HG03439 (cell line): ENCODE measurements around the gene QPCTL.
A peak's percentile ranks its signal among the peaks of the same experiment; 100 is the strongest.

Experiments used
- ATAC-seq: cut with Tn5 transposase; IDR thresholded peaks from one replicate; pipeline ENCODE4 v1.9.1; 2021; ENCODE audit warnings: mild to moderate bottlenecking, moderate library complexity; ENCODE audit not compliant: unreplicated experiment

The QPCTL gene

GRCh38 chr19:45692187-45693105, at the start of gene QPCTL:
QPCTL (plus strand) TSS chr19:45692666; CDS start chr19:45692704, 38 bp downstream.
- ATAC-seq = peak; percentile 89

GRCh38 chr19:45643024-45643926, 49.2 kb upstream of the QPCTL start:
- peak; percentile 31 for ATAC-seq

GRCh38 chr19:45643927-45644771, 48.3 kb upstream of the QPCTL start:
- no peak for ATAC-seq

GRCh38 chr19:45645068-45645630, 47.3 kb upstream of the QPCTL start:
- ATAC-seq = no peak

GRCh38 chr19:45645631-45646344, 46.7 kb upstream of the QPCTL start:
- ATAC-seq = peak; percentile 26

- ATAC-seq = no peak
These were observed 46.1 kb upstream of the QPCTL start for GRCh38 chr19:45646345-45646698.

GRCh38 chr19:45650722-45651121, 41.7 kb upstream of the QPCTL start:
- no peak for ATAC-seq

GRCh38 chr19:45653634-45654033, 38.8 kb upstream of the QPCTL start:
- ATAC-seq = no peak

GRCh38 chr19:45655073-45655472, 37.4 kb upstream of the QPCTL start:
- no peak for ATAC-seq

- ATAC-seq = no peak
These were observed 34.8 kb upstream of the QPCTL start for GRCh38 chr19:45657520-45658167.

GRCh38 chr19:45659096-45659729, 33.3 kb upstream of the QPCTL start:
- no peak for ATAC-seq

GRCh38 chr19:45660636-45661035, 31.8 kb upstream of the QPCTL start:
- ATAC-seq = no peak

- ATAC-seq = no peak
These were observed 28.7 kb upstream of the QPCTL start for GRCh38 chr19:45663800-45664199.

- ATAC-seq = no peak
These were observed 27.9 kb upstream of the QPCTL start for GRCh38 chr19:45664575-45664974.

GRCh38 chr19:45667620-45668341, 24.7 kb upstream of the QPCTL start, which contains the start of gene GIPR:
GIPR (plus strand) TSS chr19:45668221; CDS start chr19:45669521, 1,300 bp downstream.
- ATAC-seq = no peak

- ATAC-seq = no peak
These were observed 24.1 kb upstream of the QPCTL start for GRCh38 chr19:45668342-45668871.

- peak; percentile 51 for ATAC-seq
These were observed 21.6 kb upstream of the QPCTL start for GRCh38 chr19:45670670-45671453.
